ENCODE data around the gene SIK2.
A peak's percentile ranks its signal among the peaks of the same experiment; 100 is the strongest.

The SIK2 gene

GRCh38 chr11:111601979-111602864 lies at the start of gene SIK2:
SIK2 (plus strand) TSS chr11:111602449; CDS start chr11:111602564, 115 bp downstream.
- in situ Hi-C loops (cut with HindIII; ENCODE audit: low pct_ligation_motif_present, low pct_unique_long_range_greater_than_20kb, low sequenced_read_pairs): no loop called here

GRCh38 chr11:111554532-111554931 lies 47.7 kb upstream of the SIK2 start:
- in situ Hi-C loops (cut with HindIII; ENCODE audit: low pct_ligation_motif_present, low pct_unique_long_range_greater_than_20kb, low sequenced_read_pairs): no loop called here
- no peak for DNase-seq

More at GRCh38 chr11:111601979-111602864, at the start of gene SIK2:
- DNase-seq: peak; percentile 93

DNA sequence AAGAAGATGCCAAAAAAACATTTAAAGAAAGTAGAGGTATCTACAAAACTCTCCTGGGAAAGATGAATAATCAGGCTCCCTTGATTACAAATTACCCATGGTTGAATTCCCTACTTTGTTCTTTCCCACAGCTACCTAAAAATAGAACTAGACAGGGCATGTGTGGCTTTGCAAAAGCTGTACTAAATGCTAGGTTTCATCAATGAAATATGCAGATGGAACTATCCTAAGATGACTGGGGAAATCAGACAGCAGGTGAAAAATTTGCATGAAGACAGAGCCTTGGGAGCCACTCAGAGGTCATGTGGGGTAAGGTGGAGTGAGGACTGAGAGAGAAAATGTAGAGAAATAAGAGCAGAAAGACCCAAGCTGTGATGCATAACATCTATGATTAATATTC lies 47.0 kb upstream of the SIK2 start:
- no peak for DNase-seq
- in situ Hi-C loops (cut with HindIII; ENCODE audit: low pct_ligation_motif_present, low pct_unique_long_range_greater_than_20kb, low sequenced_read_pairs): no loop called here

- peak; percentile 75 for DNase-seq
- in situ Hi-C loops (cut with HindIII; ENCODE audit: low pct_ligation_motif_present, low pct_unique_long_range_greater_than_20kb, low sequenced_read_pairs): no loop called here
These were observed 44.7 kb upstream of the SIK2 start for GRCh38 chr11:111557425-111558111.

DNA sequence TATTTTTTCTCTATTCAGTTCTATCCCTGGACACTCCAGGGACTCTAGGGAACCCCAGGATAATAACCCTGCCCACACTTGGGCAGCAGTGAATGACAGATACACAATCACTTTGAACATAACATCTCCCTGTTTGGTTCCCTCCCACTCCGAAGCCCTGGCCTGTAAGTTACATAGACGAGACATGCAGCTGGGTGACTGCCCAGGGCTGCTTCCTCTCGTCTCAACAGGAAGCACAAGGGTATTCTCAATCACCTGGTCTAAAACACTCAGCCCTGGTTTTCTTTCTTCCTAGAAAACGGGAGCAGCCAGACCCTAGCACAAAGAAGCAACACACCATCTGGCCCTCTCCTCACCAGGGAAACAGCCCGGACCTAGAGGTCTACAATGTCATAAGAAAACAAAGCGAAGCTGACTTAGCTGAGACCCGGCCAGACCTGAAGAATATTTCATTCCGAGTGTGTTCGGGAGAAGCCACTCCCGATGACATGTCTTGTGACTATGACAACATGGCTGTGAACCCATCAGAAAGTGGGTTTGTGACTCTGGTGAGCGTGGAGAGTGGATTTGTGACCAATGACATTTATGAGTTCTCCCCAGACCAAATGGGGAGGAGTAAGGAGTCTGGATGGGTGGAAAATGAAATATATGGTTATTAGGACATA lies 42.3 kb upstream of the SIK2 start:
- in situ Hi-C loops (cut with HindIII; ENCODE audit: low pct_ligation_motif_present, low pct_unique_long_range_greater_than_20kb, low sequenced_read_pairs): no loop called here
- no peak for DNase-seq

- in situ Hi-C loops (cut with HindIII; ENCODE audit: low pct_ligation_motif_present, low pct_unique_long_range_greater_than_20kb, low sequenced_read_pairs): no loop called here
- DNase-seq: no peak
These were observed 41.4 kb upstream of the SIK2 start for GRCh38 chr11:111560800-111561199.

GRCh38 chr11:111561306-111561705 lies 40.9 kb upstream of the SIK2 start:
- in situ Hi-C loops (cut with HindIII; ENCODE audit: low pct_ligation_motif_present, low pct_unique_long_range_greater_than_20kb, low sequenced_read_pairs): no loop called here
- no peak for DNase-seq

DNA sequence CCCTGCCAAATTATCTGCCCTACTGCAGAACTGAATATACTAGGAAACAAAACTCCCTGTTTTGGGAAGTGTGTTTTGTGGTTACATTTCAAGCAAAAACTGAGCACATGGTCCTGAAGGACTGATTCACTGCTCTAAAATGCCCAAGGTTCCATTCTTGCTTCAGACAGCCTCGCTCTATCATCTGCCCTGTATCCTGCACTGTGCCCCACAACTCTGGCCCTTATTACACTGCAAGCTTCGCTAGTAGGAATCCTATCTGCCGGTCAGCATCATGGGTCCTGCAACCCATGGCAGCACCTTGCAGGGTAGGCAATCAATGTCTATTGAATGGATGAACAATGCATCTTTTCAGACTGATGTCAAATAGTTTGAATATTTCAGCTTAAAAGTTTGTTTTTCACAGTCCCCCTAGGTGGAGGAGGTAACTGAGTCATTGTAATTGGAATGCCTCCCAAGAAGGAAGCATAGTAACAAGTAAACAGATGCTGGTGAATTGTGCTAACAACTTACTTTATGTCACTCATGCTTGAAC lies 40.4 kb upstream of the SIK2 start:
- peak; percentile 35 for DNase-seq
- in situ Hi-C loops (cut with HindIII; ENCODE audit: low pct_ligation_motif_present, low pct_unique_long_range_greater_than_20kb, low sequenced_read_pairs): no loop called here

GRCh38 chr11:111562692-111563389 lies 39.4 kb upstream of the SIK2 start:
- in situ Hi-C loops (cut with HindIII; ENCODE audit: low pct_ligation_motif_present, low pct_unique_long_range_greater_than_20kb, low sequenced_read_pairs): no loop called here
- no peak for DNase-seq

GRCh38 chr11:111565114-111565720 lies 37.0 kb upstream of the SIK2 start:
- peak; percentile 63 for DNase-seq
- in situ Hi-C loops (cut with HindIII; ENCODE audit: low pct_ligation_motif_present, low pct_unique_long_range_greater_than_20kb, low sequenced_read_pairs): no loop called here

GRCh38 chr11:111566324-111566723 lies 35.9 kb upstream of the SIK2 start:
- no peak for DNase-seq
- in situ Hi-C loops (cut with HindIII; ENCODE audit: low pct_ligation_motif_present, low pct_unique_long_range_greater_than_20kb, low sequenced_read_pairs): no loop called here

- in situ Hi-C loops (cut with HindIII; ENCODE audit: low pct_ligation_motif_present, low pct_unique_long_range_greater_than_20kb, low sequenced_read_pairs): no loop called here
- DNase-seq: no peak
These were observed 32.8 kb upstream of the SIK2 start for GRCh38 chr11:111569476-111569875.

DNA sequence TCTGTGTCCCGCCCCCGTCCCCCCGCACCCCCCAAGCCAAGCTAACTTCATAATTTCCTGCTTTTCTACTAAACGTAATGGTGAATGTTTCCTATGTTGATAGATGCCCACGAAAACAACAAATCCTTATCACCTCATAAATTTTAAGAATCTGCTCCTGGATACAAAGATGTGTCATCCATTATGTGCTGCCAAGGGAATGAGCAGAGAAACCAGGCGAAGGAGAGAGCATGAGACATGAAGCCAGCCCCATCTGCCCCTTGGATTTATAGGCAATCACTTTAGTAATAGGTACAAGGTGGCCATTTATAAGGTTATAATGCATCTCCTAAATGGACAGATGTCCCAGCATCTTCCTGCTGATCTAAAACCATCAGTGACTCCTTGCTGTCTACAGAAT lies 31.5 kb upstream of the SIK2 start:
- in situ Hi-C loops (cut with HindIII; ENCODE audit: low pct_ligation_motif_present, low pct_unique_long_range_greater_than_20kb, low sequenced_read_pairs): no loop called here
- DNase-seq: no peak

GRCh38 chr11:111571829-111572501 lies 30.3 kb upstream of the SIK2 start:
- DNase-seq: peak; percentile 22

DNA sequence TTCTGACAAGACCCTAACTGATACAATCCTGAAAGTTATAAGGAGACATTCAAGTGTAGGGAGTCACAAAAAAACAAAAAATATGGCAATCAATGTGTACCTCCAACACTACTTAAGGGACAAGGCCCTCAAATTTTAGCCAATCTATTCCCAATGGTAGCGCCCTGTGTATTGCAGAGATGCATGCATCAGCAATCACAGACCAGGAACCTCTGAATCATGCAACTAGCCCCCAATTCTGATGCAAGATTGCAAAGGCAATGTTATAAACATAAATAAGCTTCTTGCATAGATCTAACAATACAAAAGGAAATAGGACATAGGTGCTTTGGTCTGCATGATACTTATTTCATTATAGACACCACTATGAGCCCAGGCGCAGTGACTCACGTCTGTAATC lies 29.7 kb upstream of the SIK2 start:
- in situ Hi-C loops (cut with HindIII; ENCODE audit: low pct_ligation_motif_present, low pct_unique_long_range_greater_than_20kb, low sequenced_read_pairs): no loop called here
- DNase-seq: no peak

More at GRCh38 chr11:111571829-111572501, 30.3 kb upstream of the SIK2 start:
- in situ Hi-C loops (cut with HindIII; ENCODE audit: low pct_ligation_motif_present, low pct_unique_long_range_greater_than_20kb, low sequenced_read_pairs): no loop called here

- in situ Hi-C loops (cut with HindIII; ENCODE audit: low pct_ligation_motif_present, low pct_unique_long_range_greater_than_20kb, low sequenced_read_pairs): no loop called here
- no peak for DNase-seq
These were observed 28.4 kb upstream of the SIK2 start for GRCh38 chr11:111573821-111574249.

GRCh38 chr11:111574373-111575225 lies 27.6 kb upstream of the SIK2 start:
- in situ Hi-C loops (cut with HindIII; ENCODE audit: low pct_ligation_motif_present, low pct_unique_long_range_greater_than_20kb, low sequenced_read_pairs): no loop called here
- DNase-seq: no peak
